GM23338 (cell line): ENCODE results near the gene CFB. TPM values are rescaled to one million over a fixed set of nuclear protein-coding genes. Genes with fewer than 3 reads are reported as not detected.

Source experiments
- ATAC-seq: fragments of 200-7000 bp; cut with Tn5 transposase; 3 replicates; pipeline ENCODE4 v1.9.1; 2020
- DNase-seq: peaks from one replicate; pipeline ENCODE4 v3.0.0-alpha.2; 2015; ENCODE audit warnings: low spot score
- H2AFZ ChIP-seq: fragments of 200-600 bp; sonication (generic); 2 replicates; pipeline ENCODE4 v1.8.0; 2016; ENCODE audit warnings: antibody characterized with exemption, mild to moderate bottlenecking, moderate library complexity
- H3F3A ChIP-seq: fragments of 200-600 bp; sonication (generic); replicated peaks from 2 replicates; pipeline ENCODE4 v1.8.0; 2017; ENCODE audit warnings: antibody characterized with exemption, mixed run types, low read depth
- H3K27ac ChIP-seq: fragments of 200-600 bp; sonication (generic); 2 replicates; pipeline ENCODE4 v1.6.1; 2016; ENCODE audit warnings: low read depth
- H3K27me3 ChIP-seq: fragments of 200-600 bp; sonication (generic); 2 replicates; pipeline ENCODE4 v1.8.0; 2016; ENCODE audit warnings: mild to moderate bottlenecking, mixed run types, moderate library complexity; ENCODE audit not compliant: insufficient read depth
- H3K36me3 ChIP-seq: fragments of 200-600 bp; sonication (generic); 2 replicates; pipeline ENCODE4 v1.8.0; 2016; ENCODE audit warnings: mild to moderate bottlenecking; ENCODE audit not compliant: insufficient read depth
- H3K4me1 ChIP-seq: fragments of 200-600 bp; sonication (generic); 2 replicates; pipeline ENCODE4 v1.8.0; 2016; ENCODE audit warnings: mild to moderate bottlenecking, moderate library complexity; ENCODE audit not compliant: insufficient read depth
- H3K4me2 ChIP-seq: fragments of 200-600 bp; sonication (generic); 2 replicates; pipeline ENCODE4 v1.7.1; 2017; ENCODE audit warnings: mixed run types
- H3K4me3 ChIP-seq: fragments of 200-600 bp; sonication (generic); 2 replicates; pipeline ENCODE4 v1.6.1; 2016; ENCODE audit warnings: mixed run types
- H3K79me2 ChIP-seq: fragments of 200-600 bp; sonication (generic); replicated peaks from 2 replicates; pipeline ENCODE4 v1.8.0; 2017; ENCODE audit warnings: mild to moderate bottlenecking; ENCODE audit not compliant: insufficient read depth
- H3K9me2 ChIP-seq: fragments of 200-600 bp; sonication (generic); 2 replicates; pipeline ENCODE4 v1.8.0; 2017; ENCODE audit not compliant: insufficient read depth
- H4K20me1 ChIP-seq: fragments of 200-600 bp; sonication (generic); replicated peaks from 2 replicates; pipeline ENCODE4 v1.8.0; 2017; ENCODE audit warnings: mild to moderate bottlenecking; ENCODE audit not compliant: insufficient read depth
- H3K27ac Mint-ChIP-seq: 2 replicates; pipeline ENCODE4 v1.8.0; 2020; ENCODE audit warnings: inconsistent platforms, mild to moderate bottlenecking, moderate library complexity, mixed read lengths
- H3K27me3 Mint-ChIP-seq: 3 replicates; pipeline ENCODE4 v1.8.0; 2022; ENCODE audit warnings: low read depth, mild to moderate bottlenecking, moderate library complexity, mixed read lengths, inconsistent platforms; ENCODE audit not compliant: insufficient read depth, poor library complexity
- H3K36me3 Mint-ChIP-seq: 3 replicates; pipeline ENCODE4 v1.8.0; 2021; ENCODE audit warnings: low read depth, mild to moderate bottlenecking, inconsistent platforms, moderate library complexity, mixed read lengths
- H3K4me1 Mint-ChIP-seq: 3 replicates; pipeline ENCODE4 v1.8.0; 2020; ENCODE audit warnings: mild to moderate bottlenecking, inconsistent platforms, mixed read lengths
- H3K4me3 Mint-ChIP-seq: 3 replicates; pipeline ENCODE4 v1.8.0; 2021; ENCODE audit warnings: moderate library complexity, mild to moderate bottlenecking, inconsistent platforms, mixed read lengths
- H3K9me3 Mint-ChIP-seq: 3 replicates; pipeline ENCODE4 v1.8.0; 2020; ENCODE audit warnings: moderate library complexity, mild to moderate bottlenecking, inconsistent platforms, mixed read lengths
- CREB1 ChIP-seq: fragments of 250-450 bp; sonication (Bioruptor Pico); IDR thresholded peaks from 2 replicates; pipeline ENCODE4 v1.5.0; 2020; ENCODE audit warnings: low read depth, mild to moderate bottlenecking, moderate library complexity
- CTCF ChIP-seq, 2 experiments: fragments of 200-600 bp in 1 of 2; sonication (generic) in 1 of 2; conservative IDR thresholded peaks; 2 replicates each; pipeline versions ENCODE4 v1.5.1 to v1.6.1; 2016 to 2017; ENCODE audit warnings: antibody characterized with exemption in 2 of 2, low read depth in 2 of 2, mild to moderate bottlenecking in 2 of 2, moderate library complexity in 1 of 2
- ETS1 ChIP-seq: IDR thresholded peaks from 2 replicates; pipeline ENCODE4 v1.6.1; 2016; ENCODE audit warnings: antibody characterized with exemption
- EZH2 ChIP-seq: fragments of 200-600 bp; sonication (generic); IDR thresholded peaks from one replicate; pipeline ENCODE4 v1.8.0; 2017; ENCODE audit warnings: antibody characterized with exemption, mild to moderate bottlenecking, low read depth; ENCODE audit not compliant: unreplicated experiment
- EZH2phosphoT487 ChIP-seq: fragments of 200-600 bp; sonication (generic); IDR thresholded peaks from one replicate; pipeline ENCODE4 v1.8.1; 2018; ENCODE audit warnings: antibody characterized with exemption; ENCODE audit not compliant: unreplicated experiment
- JUNB ChIP-seq: IDR thresholded peaks from one replicate; pipeline ENCODE4 v1.6.1; 2016; ENCODE audit warnings: antibody characterized with exemption; ENCODE audit not compliant: unreplicated experiment
- NANOG ChIP-seq: IDR thresholded peaks from 2 replicates; pipeline ENCODE4 v1.6.1; 2016; ENCODE audit warnings: antibody characterized with exemption, borderline replicate concordance
- POLR2AphosphoS5 ChIP-seq: IDR thresholded peaks from 2 replicates; pipeline ENCODE4 v1.6.1; 2016; ENCODE audit warnings: antibody characterized with exemption, low read depth
- REST ChIP-seq: IDR thresholded peaks from one replicate; pipeline ENCODE4 v1.6.1; 2018; ENCODE audit warnings: antibody characterized with exemption; ENCODE audit not compliant: unreplicated experiment
- STAT1 ChIP-seq: IDR thresholded peaks from one replicate; pipeline ENCODE4 v1.6.1; 2016; ENCODE audit warnings: antibody characterized with exemption; ENCODE audit not compliant: unreplicated experiment
- ZNF114 ChIP-seq: fragments of 250-450 bp; sonication (Bioruptor Pico); IDR thresholded peaks from 2 replicates; pipeline ENCODE4 v1.5.0; 2020; ENCODE audit warnings: mild to moderate bottlenecking, moderate library complexity
- ZNF331 ChIP-seq: fragments of 250-450 bp; sonication (Bioruptor Pico); IDR thresholded peaks from 2 replicates; pipeline ENCODE4 v1.5.0; 2020; ENCODE audit warnings: low read depth, mild to moderate bottlenecking, moderate library complexity
- ZNF462 ChIP-seq: fragments of 250-450 bp; sonication (Bioruptor Pico); IDR thresholded peaks from 2 replicates; pipeline ENCODE4 v1.5.0; 2020; ENCODE audit warnings: mild to moderate bottlenecking, moderate library complexity
- polyA plus RNA-seq: library from polyadenylated mRNA; unstranded; fragments of >200 nt; fragmentation: Nextera tagmentation; extraction: Ambion mirVana; gene quantifications from 2 replicates; pipeline ENCODE4 v1.2.1, GENCODE V29; 2016
- total RNA-seq: library from RNA; depleted of rRNA; stranded (reverse); fragments of >200 nt; shearing (Covaris generic); gene quantifications from 2 replicates; pipeline ENCODE4 v1.2.3, GENCODE V29; 2014

CFB gene
- total and polyA plus RNA-seq, 2 experiments from 2014 or later = 0.86 TPM; not detected in 1

GRCh38 chr6:31908791-31909190 lies 37.1 kb upstream of the CFB start:
- H2AFZ ChIP-seq = no peak overlapping the region
- Mint-ChIP-seq H3K27ac (no peak overlapping the region), H3K36me3 (no peaks in the 10 kb centered on the region), H3K9me3 (no peaks in the 10 kb centered on the region), H3K27me3 (peaks cover 5% of the 10 kb centered on the region), H3K4me3 (no peak overlapping the region), H3K4me1 (peaks cover 9% of the 10 kb centered on the region; the same call in 2 of the 3 replicates)
- DNase-seq (no peak), ATAC-seq (no peak)
- H3K79me2 ChIP-seq = no peaks in the 10 kb centered on the region
- H3K9me2 ChIP-seq = no peaks in the 10 kb centered on the region
- peaks cover 12% of the 10 kb centered on the region for H3K4me1 ChIP-seq
- H3K4me3 ChIP-seq = no peak overlapping the region
- H3K36me3 ChIP-seq = no peaks in the 10 kb centered on the region
- H3F3A ChIP-seq = no peaks in the 10 kb centered on the region; the same call in 1 of the 2 replicates
- no peak overlapping the region for H3K4me2 ChIP-seq
- TF ChIP-seq EZH2phosphoT487 (no peak), REST (no peak), ZNF114 (CRISPR knock-in tag) (no peak), ZNF462 (no peak), ETS1 (no peak), NANOG (no peak), STAT1 (no peak), JUNB (no peak), CREB1 (CRISPR knock-in tag) (no peak), ZNF331 (no peak), EZH2 (no peak), POLR2AphosphoS5 (no peak), CTCF (conservative IDR thresholded peaks at IDR 0.05; ENCODE audit: low read depth in 2 of 2) (no peak)
- H3K27me3 ChIP-seq = no peaks in the 10 kb centered on the region
- no peak overlapping the region for H3K27ac ChIP-seq
- H4K20me1 ChIP-seq = no peaks in the 10 kb centered on the region
